Gastrocnemius medialis (tissue), 4 donors: ENCODE results near the gene KIN.

Experiments used
- POLR2A ChIP-seq, 2 donors: fragments of 450-650 bp; IDR thresholded peaks; one replicate each; pipeline ENCODE4 v1.6.1; 2017; ENCODE audit warnings: antibody characterized with exemption in 2 of 2, mild to moderate bottlenecking in 2 of 2, moderate library complexity in 2 of 2
- TF ChIP-seq, protein P1 (sequence below), 5 experiments: fragments of 450-650 bp in 3 of 5; fragments of 200-600 bp in 2 of 5; sonication (generic) in 2 of 5; IDR thresholded peaks in 4 of 5; conservative IDR thresholded peaks in 1 of 5; 1 replicate in 4 of 5; 2 replicates in 1 of 5; pipeline ENCODE4 v1.5.1; 2016 to 2019; ENCODE audit warnings: antibody characterized with exemption in 5 of 5, mild to moderate bottlenecking in 3 of 5, moderate library complexity in 3 of 5

DNA sequence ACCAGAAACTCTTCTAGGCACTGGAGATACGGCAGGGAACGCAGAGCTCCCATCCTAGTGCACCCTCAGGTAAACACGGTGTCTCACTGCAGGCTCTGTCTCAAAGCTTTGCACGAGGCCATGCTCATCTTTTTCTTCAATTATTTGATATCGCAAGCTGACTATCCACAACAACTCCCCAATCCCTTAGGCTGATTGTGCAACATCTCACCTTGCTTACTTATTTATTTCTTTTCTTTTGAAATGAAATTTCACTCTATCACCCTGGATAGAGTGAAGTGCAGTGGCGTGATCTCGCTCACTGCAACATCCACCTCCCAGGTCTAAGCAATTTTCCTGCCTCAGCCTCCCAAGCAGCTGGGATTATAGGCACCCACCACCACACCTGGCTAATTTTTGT, 72.3 kb downstream of the KIN start:
- TF ChIP-seq, protein P1, sequence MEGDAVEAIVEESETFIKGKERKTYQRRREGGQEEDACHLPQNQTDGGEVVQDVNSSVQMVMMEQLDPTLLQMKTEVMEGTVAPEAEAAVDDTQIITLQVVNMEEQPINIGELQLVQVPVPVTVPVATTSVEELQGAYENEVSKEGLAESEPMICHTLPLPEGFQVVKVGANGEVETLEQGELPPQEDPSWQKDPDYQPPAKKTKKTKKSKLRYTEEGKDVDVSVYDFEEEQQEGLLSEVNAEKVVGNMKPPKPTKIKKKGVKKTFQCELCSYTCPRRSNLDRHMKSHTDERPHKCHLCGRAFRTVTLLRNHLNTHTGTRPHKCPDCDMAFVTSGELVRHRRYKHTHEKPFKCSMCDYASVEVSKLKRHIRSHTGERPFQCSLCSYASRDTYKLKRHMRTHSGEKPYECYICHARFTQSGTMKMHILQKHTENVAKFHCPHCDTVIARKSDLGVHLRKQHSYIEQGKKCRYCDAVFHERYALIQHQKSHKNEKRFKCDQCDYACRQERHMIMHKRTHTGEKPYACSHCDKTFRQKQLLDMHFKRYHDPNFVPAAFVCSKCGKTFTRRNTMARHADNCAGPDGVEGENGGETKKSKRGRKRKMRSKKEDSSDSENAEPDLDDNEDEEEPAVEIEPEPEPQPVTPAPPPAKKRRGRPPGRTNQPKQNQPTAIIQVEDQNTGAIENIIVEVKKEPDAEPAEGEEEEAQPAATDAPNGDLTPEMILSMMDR (IDR thresholded peaks at IDR 0.05 in 4 of 5, conservative IDR thresholded peaks at IDR 0.05 in 1 of 5), result no peak
- TF ChIP-seq POLR2A (IDR thresholded peaks at IDR 0.05), result no peak
